ENCODE results near the gene PSD.
A peak's percentile ranks its signal among the peaks of the same experiment; 100 is the strongest.

Gene PSD

DNA sequence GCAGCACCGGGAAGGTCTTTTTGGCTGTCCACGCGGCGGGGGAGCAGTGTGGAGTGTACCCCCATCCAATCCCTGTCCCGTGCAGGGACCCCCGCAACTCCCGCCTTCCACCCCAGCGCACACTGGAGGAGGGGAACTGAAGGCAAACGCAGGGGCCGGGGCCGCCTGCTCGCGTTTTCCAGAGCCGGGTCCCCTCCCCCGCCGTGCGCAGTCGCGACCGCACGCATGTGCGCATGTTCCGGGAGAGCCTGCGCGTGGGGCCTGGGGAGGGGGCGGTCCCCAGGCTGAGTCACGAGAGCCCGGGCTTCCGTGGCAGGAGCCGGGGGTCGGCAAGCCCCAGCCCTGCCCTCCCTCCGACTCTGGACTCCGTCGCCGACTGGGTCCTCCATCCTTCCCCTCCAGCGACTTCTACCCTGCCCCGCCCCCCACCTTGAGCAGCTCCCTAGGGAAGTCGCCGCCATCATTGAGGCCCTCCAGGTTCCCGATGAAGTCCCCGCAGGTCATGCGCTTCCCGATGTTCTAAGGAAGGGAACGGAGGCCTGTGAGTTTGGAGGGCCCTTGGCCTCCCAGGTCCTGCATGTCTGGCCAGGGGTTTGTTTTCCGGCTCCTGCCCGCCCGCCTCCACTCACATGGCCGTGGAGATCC is 8.0 kb downstream of the PSD start:
- TF ChIP-seq, protein P1, sequence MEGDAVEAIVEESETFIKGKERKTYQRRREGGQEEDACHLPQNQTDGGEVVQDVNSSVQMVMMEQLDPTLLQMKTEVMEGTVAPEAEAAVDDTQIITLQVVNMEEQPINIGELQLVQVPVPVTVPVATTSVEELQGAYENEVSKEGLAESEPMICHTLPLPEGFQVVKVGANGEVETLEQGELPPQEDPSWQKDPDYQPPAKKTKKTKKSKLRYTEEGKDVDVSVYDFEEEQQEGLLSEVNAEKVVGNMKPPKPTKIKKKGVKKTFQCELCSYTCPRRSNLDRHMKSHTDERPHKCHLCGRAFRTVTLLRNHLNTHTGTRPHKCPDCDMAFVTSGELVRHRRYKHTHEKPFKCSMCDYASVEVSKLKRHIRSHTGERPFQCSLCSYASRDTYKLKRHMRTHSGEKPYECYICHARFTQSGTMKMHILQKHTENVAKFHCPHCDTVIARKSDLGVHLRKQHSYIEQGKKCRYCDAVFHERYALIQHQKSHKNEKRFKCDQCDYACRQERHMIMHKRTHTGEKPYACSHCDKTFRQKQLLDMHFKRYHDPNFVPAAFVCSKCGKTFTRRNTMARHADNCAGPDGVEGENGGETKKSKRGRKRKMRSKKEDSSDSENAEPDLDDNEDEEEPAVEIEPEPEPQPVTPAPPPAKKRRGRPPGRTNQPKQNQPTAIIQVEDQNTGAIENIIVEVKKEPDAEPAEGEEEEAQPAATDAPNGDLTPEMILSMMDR (IDR thresholded peaks at IDR 0.05; ENCODE audit: extremely low read depth, insufficient read depth, missing control alignments): no peak
- no peak for DNase-seq (ENCODE audit: low spot score)
- in situ Hi-C loops (cut with MboI; ENCODE audit: low pct_unique_long_range_greater_than_20kb, low sequenced_read_pairs, unreplicated experiment): no loop called here

DNA sequence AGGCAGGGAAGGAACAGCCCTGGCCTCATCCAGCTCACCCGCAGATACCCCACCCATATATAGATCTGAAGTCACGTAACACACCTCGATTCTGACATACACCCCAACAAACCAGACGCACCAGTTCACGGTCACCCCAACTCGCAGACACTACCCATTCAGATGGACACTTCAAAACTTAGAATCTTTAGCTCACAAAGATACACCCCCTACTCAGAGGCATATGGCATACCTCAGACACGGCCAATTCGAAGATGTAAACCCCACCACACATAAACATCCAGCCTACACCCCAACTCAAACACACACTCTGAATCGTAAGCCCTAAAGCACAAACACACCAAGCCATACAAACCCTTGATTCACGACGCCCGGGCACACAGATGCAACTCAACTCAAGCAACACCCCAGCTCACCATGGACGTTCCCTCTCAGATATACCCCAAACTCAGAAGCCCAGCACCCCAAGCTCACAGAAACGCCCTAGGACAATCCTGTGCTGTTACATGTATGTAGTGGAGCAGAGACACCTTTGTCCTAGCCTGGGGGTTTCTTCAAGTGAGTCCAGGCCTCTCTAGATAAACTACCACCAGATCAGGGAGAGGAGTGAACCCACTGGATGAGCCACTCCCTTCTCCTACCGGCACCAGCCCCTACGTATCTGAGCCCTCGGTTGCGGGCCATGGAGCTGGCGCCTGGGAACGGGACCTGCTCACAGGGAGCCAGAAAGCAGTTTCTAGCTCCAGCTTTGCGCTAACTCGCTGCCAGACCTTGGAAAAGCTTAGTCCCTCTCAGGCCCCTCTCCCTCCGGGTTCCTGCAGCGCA is 8.8 kb downstream of the PSD start:
- in situ Hi-C loops (cut with MboI; ENCODE audit: low pct_unique_long_range_greater_than_20kb, low sequenced_read_pairs, unreplicated experiment): no loop called here
- DNase-seq (ENCODE audit: low spot score): no peak
- TF ChIP-seq, protein P1 (IDR thresholded peaks at IDR 0.05; ENCODE audit: extremely low read depth, insufficient read depth, missing control alignments): no peak

DNA sequence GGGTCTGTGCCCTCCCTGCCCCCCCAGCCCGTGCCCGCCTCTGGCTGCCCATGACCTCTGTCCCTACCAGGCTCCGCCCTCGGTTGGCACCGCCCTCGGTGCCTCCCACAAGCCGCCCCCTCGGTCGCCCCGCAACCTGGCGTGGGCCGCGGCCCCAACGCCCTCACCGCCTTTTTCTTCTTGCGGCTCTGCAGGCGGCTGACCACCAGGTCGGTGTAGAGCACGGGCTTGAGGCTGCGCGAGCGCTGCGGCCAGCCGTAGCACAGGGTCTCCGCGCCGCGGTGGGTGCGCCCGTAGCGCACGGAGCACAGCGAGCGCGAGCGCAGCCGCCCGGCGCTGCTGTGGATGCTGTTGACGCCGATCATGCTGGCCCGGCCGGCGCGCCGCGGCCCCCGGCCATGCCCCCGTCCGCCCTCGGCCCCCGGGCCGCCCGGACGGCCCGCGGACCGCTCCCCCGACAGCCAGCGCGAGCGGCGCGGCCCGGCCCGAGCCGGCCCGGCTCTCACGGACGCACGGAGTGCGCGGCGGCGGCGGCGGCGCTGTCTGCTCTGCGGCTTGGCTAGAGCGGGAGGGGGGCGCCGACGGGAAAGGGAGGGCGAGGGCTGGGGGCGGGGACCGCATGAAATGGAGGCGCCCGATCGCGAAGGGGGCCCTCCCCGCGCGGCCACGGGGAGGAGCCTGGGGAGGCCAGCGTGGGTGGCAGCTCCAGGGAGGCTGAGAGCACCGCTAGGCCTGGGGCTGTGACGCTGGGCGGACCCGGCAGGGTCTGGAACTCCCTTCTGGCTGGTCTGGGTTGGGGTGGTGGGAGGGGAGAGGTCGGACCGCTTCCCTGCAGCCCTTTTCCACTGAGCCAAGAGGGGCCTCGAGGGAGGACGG is 9.6 kb downstream of the PSD start:
- peak; percentile 85 for DNase-seq (ENCODE audit: low spot score)
- TF ChIP-seq, protein P1 (IDR thresholded peaks at IDR 0.05; ENCODE audit: extremely low read depth, insufficient read depth, missing control alignments): no peak
- in situ Hi-C loops (cut with MboI; ENCODE audit: low pct_unique_long_range_greater_than_20kb, low sequenced_read_pairs, unreplicated experiment): no loop called here

DNA sequence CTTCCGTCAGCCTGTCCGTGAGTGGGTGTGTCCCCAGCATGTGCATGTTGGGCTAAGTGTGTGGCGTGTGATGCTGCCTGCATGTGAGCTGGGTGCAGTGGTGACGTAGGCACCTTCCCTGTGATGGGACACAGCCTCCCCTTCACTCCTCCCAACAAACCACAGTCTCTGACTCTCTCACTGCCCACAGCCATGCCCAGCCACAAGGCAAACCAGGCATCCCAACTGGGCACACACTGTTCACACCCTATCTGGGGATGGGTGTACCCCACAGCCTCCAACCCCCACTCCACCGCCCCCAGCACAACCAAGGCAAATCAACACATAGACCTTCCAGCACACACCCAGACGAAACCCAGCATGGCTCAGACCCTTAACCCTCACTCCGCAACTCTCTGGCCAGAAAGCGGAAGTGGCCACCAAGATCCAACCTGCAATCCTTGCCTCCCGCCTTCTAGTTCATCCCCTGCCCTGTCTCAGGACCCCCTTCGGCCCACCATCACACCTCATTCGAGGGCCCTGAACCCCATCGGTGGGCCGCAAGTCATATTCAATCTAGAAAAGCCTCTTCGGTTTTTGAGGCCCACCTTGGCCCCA is 10.4 kb downstream of the PSD start:
- in situ Hi-C loops (cut with MboI; ENCODE audit: low pct_unique_long_range_greater_than_20kb, low sequenced_read_pairs, unreplicated experiment): no loop called here
- TF ChIP-seq, protein P1 (IDR thresholded peaks at IDR 0.05; ENCODE audit: extremely low read depth, insufficient read depth, missing control alignments): no peak
- DNase-seq (ENCODE audit: low spot score): no peak

DNA sequence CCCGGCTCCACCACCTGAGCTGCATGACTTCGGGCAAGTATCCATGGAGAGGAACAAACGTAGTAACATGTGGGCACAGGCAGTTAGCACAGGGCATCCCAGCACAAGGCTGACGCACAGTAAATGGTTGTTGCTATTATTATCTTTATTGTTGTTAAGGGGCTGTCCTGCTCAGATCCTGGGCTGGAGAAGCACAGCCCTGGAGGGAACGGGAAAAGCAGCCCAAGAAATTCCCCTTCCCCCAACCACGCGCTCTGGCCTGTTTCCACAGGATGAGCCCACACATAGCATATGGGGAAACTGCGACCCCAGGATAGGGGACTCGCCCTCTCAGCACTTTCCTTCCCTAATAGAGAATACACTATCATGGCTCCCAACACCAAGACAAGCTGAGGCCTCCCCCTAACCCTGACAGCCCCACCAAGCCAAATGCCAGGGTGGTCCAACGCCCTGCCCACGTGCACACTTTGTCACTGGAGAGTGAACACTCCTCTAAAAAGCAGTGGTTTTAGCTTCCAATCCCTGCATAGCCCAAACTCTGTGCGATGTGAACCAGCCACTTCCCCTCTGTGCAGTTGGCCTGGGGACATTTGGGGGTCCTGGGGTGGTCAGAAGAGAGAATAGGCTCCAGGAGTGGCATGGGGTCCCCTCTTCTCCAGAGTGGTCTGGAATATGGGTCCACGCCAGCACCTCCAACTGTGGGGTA is 11.0 kb downstream of the PSD start:
- in situ Hi-C loops (cut with MboI; ENCODE audit: low pct_unique_long_range_greater_than_20kb, low sequenced_read_pairs, unreplicated experiment): no loop called here
- TF ChIP-seq, protein P1 (IDR thresholded peaks at IDR 0.05; ENCODE audit: extremely low read depth, insufficient read depth, missing control alignments): no peak
- no peak for DNase-seq (ENCODE audit: low spot score)
